Uterus (tissue), 4 donors: ENCODE measurements around the gene ABCD3. TPM values are rescaled to one million over a fixed set of nuclear protein-coding genes. Genes with fewer than 3 reads are reported as not detected.

Experiments used
- DNase-seq, 2 donors: peaks; one replicate each; pipeline ENCODE4 v3.0.0-alpha.2; 2019 to 2020
- H3K27ac ChIP-seq, 2 donors: fragments of 200-600 bp; sonication (generic); 1 replicate in 1 of 2; 2 replicates in 1 of 2; pipeline ENCODE4 v1.5.1; 2016 to 2018
- H3K27me3 ChIP-seq, 2 donors: fragments of 200-600 bp; sonication (generic); one replicate each; pipeline ENCODE4 v1.5.1; 2018 to 2019; ENCODE audit warnings: control low read depth in 1 of 2
- H3K36me3 ChIP-seq, 2 donors: fragments of 200-600 bp; sonication (generic); one replicate each; pipeline ENCODE4 v1.5.1; 2019; ENCODE audit warnings: control low read depth in 1 of 2
- H3K4me1 ChIP-seq, 2 donors: fragments of 200-600 bp; sonication (generic); one replicate each; pipeline ENCODE4 v1.5.1; 2018 to 2019; ENCODE audit warnings: control low read depth in 1 of 2
- H3K4me3 ChIP-seq, 2 donors: fragments of 200-600 bp; sonication (generic); 1 replicate in 1 of 2; 2 replicates in 1 of 2; pipeline ENCODE4 v1.5.1; 2018 to 2019; ENCODE audit warnings: mild to moderate bottlenecking in 1 of 2
- H3K9me3 ChIP-seq, 2 donors: fragments of 200-600 bp; sonication (generic); one replicate each; pipeline ENCODE4 v1.5.1; 2019; ENCODE audit warnings: control low read depth in 1 of 2
- POLR2A ChIP-seq, 2 donors: fragments of 450-650 bp; IDR thresholded peaks; one replicate each; pipeline ENCODE4 v1.6.1; 2016; ENCODE audit warnings: antibody characterized with exemption in 2 of 2, mild to moderate bottlenecking in 1 of 2, moderate library complexity in 1 of 2
- intact Hi-C: fragments of 100-400 bp; cut with DNase I; formaldehyde crosslinking; loops from one replicate; pipeline ENCODE4 v1.15.1; 2023; ENCODE audit warnings: low total_unique reads
- total RNA-seq, 4 donors: library from RNA; depleted of rRNA in 3 of 4; stranded (reverse); fragments of >200 nt in 3 of 4; gene quantifications; one replicate each; pipeline versions ENCODE4 v1.1.0 to v1.2.4, GENCODE V29; 2014 to 2023
- TF ChIP-seq, protein P1 (sequence below), 4 experiments: fragments of 200-600 bp in 2 of 4; fragments of 450-650 bp in 2 of 4; sonication (generic) in 2 of 4; IDR thresholded peaks; one replicate each; pipeline ENCODE4 v1.5.1; 2016 to 2019; ENCODE audit warnings: antibody characterized with exemption in 4 of 4, mild to moderate bottlenecking in 2 of 4, moderate library complexity in 1 of 4
- donor health status: DM: yes; HTN: yes; CAD: no.

Gene ABCD3
- total RNA-seq, 4 donors from 2014 or later: 18.4 to 53.2 (median 30.7) TPM

DNA sequence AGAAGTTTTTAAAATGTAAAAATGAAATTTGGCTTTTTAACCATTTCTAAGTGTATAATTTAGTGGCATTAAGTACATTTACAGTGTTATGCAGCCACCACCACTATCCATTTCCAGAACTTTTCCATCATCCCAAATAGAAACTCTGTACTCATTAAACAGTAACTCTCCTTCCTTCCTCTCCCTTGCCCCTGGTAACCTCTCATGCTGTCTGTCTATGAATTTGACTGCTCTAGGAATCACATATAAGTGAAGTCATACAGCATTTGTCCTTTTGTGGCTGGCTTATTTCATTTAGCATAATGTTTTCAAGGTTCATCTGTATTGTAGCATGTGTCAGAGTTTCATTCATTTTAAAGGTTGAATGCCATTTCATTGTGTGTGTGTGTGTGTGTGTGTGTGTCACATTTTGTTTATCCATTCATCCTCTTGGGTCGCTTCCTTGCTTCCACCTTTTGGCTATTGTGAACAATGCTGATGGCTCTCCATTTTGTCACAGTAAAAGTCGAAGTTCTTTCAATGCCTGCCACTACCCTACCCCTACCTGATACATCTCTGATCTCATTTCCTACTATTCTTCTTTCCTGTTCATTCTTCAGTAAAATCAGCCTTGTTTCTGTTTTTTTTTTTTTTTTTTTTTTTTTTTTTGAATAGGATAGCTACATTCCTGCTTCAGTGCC is 78.0 kb downstream of the ABCD3 start:
- no peaks in the 10 kb centered on the region for H3K27me3 ChIP-seq
- TF ChIP-seq, protein P1, sequence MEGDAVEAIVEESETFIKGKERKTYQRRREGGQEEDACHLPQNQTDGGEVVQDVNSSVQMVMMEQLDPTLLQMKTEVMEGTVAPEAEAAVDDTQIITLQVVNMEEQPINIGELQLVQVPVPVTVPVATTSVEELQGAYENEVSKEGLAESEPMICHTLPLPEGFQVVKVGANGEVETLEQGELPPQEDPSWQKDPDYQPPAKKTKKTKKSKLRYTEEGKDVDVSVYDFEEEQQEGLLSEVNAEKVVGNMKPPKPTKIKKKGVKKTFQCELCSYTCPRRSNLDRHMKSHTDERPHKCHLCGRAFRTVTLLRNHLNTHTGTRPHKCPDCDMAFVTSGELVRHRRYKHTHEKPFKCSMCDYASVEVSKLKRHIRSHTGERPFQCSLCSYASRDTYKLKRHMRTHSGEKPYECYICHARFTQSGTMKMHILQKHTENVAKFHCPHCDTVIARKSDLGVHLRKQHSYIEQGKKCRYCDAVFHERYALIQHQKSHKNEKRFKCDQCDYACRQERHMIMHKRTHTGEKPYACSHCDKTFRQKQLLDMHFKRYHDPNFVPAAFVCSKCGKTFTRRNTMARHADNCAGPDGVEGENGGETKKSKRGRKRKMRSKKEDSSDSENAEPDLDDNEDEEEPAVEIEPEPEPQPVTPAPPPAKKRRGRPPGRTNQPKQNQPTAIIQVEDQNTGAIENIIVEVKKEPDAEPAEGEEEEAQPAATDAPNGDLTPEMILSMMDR (IDR thresholded peaks at IDR 0.05): no peak
- no peak for TF ChIP-seq POLR2A (IDR thresholded peaks at IDR 0.05)
- DNase-seq: no peak
- H3K9me3 ChIP-seq: no peaks in the 10 kb centered on the region
- H3K27ac ChIP-seq: no peak overlapping the region
- H3K4me3 ChIP-seq: no peak overlapping the region
- no peaks in the 10 kb centered on the region for H3K4me1 ChIP-seq
- no peaks in the 10 kb centered on the region for H3K36me3 ChIP-seq
- intact Hi-C loops: no loop called here

DNA sequence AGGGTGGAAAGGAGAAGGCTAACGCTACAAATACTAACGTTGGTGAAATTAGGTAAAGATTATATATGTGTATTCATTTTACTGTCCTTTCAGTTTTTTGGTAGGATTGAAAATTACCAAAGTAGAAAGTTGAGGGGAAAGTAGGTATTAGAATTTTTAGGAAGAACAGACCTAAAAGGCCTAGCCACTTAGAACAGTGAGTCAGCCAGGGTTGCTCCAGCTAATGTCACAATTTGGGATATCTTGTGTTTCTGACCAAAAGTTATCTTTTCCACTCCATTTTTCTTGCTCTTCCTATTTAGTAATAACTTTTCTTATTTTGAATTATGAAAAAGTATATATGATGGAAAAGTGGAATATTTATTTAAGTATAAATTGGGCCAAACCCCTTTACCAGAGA is 83.2 kb downstream of the ABCD3 start:
- no peak overlapping the region for H3K4me3 ChIP-seq
- TF ChIP-seq POLR2A (IDR thresholded peaks at IDR 0.05): no peak
- TF ChIP-seq, protein P1 (IDR thresholded peaks at IDR 0.05): no peak
- H3K4me1 ChIP-seq: no peaks in the 10 kb centered on the region
- DNase-seq: no peak
- H3K9me3 ChIP-seq: no peaks in the 10 kb centered on the region
- intact Hi-C loops: no loop called here
- H3K27ac ChIP-seq: no peak overlapping the region
- no peaks in the 10 kb centered on the region for H3K27me3 ChIP-seq
- no peaks in the 10 kb centered on the region for H3K36me3 ChIP-seq

DNA sequence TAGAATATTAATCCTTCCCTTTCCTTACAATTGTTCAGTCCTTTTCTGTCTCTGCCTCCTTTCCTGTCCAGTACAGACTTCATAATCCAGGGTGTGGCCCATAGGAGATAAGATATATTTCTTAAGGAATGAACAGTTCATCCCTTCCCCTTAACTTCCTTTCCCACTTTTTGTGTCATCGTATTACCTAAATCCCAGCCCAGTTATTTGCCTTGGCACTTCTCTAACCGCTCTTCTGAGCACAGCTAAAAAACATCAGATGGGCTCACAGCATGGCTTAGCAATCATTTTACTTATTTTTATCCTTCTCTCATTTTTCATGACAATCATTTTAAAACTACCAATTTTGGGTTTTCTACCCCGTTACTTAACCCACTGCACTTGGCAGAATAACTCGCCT is 83.7 kb downstream of the ABCD3 start:
- H3K27ac ChIP-seq: no peak overlapping the region
- no peak for TF ChIP-seq POLR2A (IDR thresholded peaks at IDR 0.05)
- TF ChIP-seq, protein P1 (IDR thresholded peaks at IDR 0.05): no peak
- H3K4me3 ChIP-seq: no peak overlapping the region
- no peaks in the 10 kb centered on the region for H3K4me1 ChIP-seq
- intact Hi-C loops: no loop called here
- H3K27me3 ChIP-seq: no peaks in the 10 kb centered on the region
- H3K36me3 ChIP-seq: no peaks in the 10 kb centered on the region
- H3K9me3 ChIP-seq: no peaks in the 10 kb centered on the region
- DNase-seq: no peak

DNA sequence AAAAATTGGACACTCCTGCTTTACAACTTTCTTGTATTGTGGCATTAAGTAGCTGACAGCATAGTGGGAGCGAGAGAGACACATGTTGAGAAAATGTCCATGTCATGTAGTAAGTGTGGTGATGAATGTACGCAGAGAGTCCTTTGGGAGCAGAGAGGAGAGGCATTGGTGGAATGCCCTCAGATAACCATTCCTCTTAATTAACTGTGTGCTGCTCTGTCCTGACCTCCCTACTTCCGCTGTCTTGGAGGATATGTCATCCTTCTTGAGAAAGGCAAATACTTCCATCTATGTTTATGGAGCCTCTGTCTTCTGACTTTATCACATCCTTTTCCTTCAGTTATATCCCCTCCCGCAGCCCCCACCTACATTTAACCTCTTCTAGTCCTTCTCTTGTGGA is 85.0 kb downstream of the ABCD3 start:
- TF ChIP-seq, protein P1 (IDR thresholded peaks at IDR 0.05): no peak
- TF ChIP-seq POLR2A (IDR thresholded peaks at IDR 0.05): no peak
- H3K4me3 ChIP-seq: no peak overlapping the region
- H3K27me3 ChIP-seq: no peaks in the 10 kb centered on the region
- no peaks in the 10 kb centered on the region for H3K9me3 ChIP-seq
- intact Hi-C loops: no loop called here
- no peak for DNase-seq
- H3K36me3 ChIP-seq: no peaks in the 10 kb centered on the region
- no peak overlapping the region for H3K27ac ChIP-seq
- no peaks in the 10 kb centered on the region for H3K4me1 ChIP-seq

DNA sequence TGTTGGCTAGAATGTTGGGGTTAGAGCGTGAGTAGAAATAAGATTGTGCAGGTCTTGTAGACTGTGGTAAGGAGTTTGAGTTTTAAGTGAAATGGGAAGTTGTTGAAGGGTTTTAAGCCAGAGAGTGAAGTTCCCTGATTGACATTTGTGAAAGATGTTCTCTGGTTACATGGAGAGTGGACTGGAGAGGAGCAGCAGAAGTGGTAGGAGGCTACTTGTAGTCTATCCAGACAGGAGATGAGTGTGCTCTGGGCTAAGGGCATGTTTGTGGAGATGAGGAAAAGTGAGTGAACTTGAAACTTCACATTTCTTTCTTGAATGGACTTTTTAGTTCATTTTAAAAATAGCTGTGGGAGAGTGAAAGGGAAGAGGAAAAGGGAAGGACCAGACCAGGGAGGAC is 86.4 kb downstream of the ABCD3 start:
- H3K9me3 ChIP-seq: no peaks in the 10 kb centered on the region
- H3K4me3 ChIP-seq: no peak overlapping the region
- H3K27ac ChIP-seq: no peak overlapping the region
- no peaks in the 10 kb centered on the region for H3K36me3 ChIP-seq
- intact Hi-C loops: no loop called here
- no peaks in the 10 kb centered on the region for H3K27me3 ChIP-seq
- no peaks in the 10 kb centered on the region for H3K4me1 ChIP-seq
- TF ChIP-seq POLR2A (IDR thresholded peaks at IDR 0.05): no peak
- TF ChIP-seq, protein P1 (IDR thresholded peaks at IDR 0.05): no peak
- no peak for DNase-seq
